Measurements from ENCODE around the gene CCNI2. TPM values are rescaled to one million over a fixed set of nuclear protein-coding genes. Genes with fewer than 3 reads are reported as not detected.

Gene CCNI2
- total RNA-seq, 1 experiment from 2014 or later: 0.49 TPM

GRCh38 chr5:132744659-132745058 is 2.6 kb upstream of the CCNI2 start:
- in situ Hi-C loops (cut with HindIII; ENCODE audit: low pct_unique_long_range_greater_than_20kb, low sequenced_read_pairs): no loop called here
- BruUV-seq (replicated peaks): no TSS peak
- POLR2A ChIA-PET: no interaction called here

GRCh38 chr5:132746592-132746953 is 653 bp upstream of the CCNI2 start:
- Histone ChIP-seq H3K4me3 (ENCODE audit: low read depth in 2 of 2, low read length in 2 of 2) (peak overlapping the region; percentile 44 to 59), H3K9me3 (ENCODE audit: control insufficient read depth, insufficient read depth, low read depth, low read length) (no peaks in the 10 kb centered on the region), H3K27ac (ENCODE audit: low read length) (no peak overlapping the region), H3K4me1 (ENCODE audit: control insufficient read depth, insufficient read depth, low read length) (no peaks in the 10 kb centered on the region), H3K27me3 (ENCODE audit: control insufficient read depth, insufficient read depth, low read length) (peaks cover 6% of the 10 kb centered on the region), H3K36me3 (ENCODE audit: control insufficient read depth, insufficient read depth, low read length) (no peaks in the 10 kb centered on the region)
- no peak for ATAC-seq
- TF ChIP-seq TCF7L2 (IDR thresholded peaks at IDR 0.05; ENCODE audit: low read depth, low read length) (no peak), SIN3A (IDR thresholded peaks at IDR 0.05; ENCODE audit: borderline replicate concordance, insufficient read depth, low read depth, low read length) (no peak), CTCF (IDR thresholded peaks at IDR 0.05) (no peak), REST (IDR thresholded peaks at IDR 0.05; ENCODE audit: insufficient read depth in 1 of 2, low read depth in 2 of 2, low read length in 1 of 2) (no peak), POLR2AphosphoS5 (IDR thresholded peaks at IDR 0.05; ENCODE audit: low read depth, low read length) (no peak)
- intact Hi-C loops (cut with micrococcal nuclease; ENCODE audit: unreplicated experiment): no loop called here
- in situ Hi-C loops (cut with HindIII; ENCODE audit: low pct_unique_long_range_greater_than_20kb, low sequenced_read_pairs): no loop called here
- BruUV-seq (replicated peaks): no TSS peak
- ChIA-PET POLR2A (interaction anchor here (0.7 kb wide), 1 partner anchor 12 kb away, joined by 3 read pairs; no protein-coding TSS in a partner anchor), CTCF (interaction anchor here (1.7 kb wide), 1 partner anchor 74 kb away, joined by 6 read pairs; no protein-coding TSS in a partner anchor)
- DNase-seq (ENCODE audit: low read depth, low spot score): no peak

More at GRCh38 chr5:132744659-132745058, 2.6 kb upstream of the CCNI2 start:
- Histone ChIP-seq H3K4me3 (ENCODE audit: low read depth in 2 of 2, low read length in 2 of 2) (no peak overlapping the region), H3K4me1 (ENCODE audit: control insufficient read depth, insufficient read depth, low read length) (no peaks in the 10 kb centered on the region), H3K27ac (ENCODE audit: low read length) (no peak overlapping the region), H3K27me3 (ENCODE audit: control insufficient read depth, insufficient read depth, low read length) (peaks cover 6% of the 10 kb centered on the region), H3K9me3 (ENCODE audit: control insufficient read depth, insufficient read depth, low read depth, low read length) (no peaks in the 10 kb centered on the region), H3K36me3 (ENCODE audit: control insufficient read depth, insufficient read depth, low read length) (no peaks in the 10 kb centered on the region)
- intact Hi-C loops (cut with micrococcal nuclease; ENCODE audit: unreplicated experiment): no loop called here
- DNase-seq (ENCODE audit: low read depth, low spot score) (no peak), ATAC-seq (no peak)
- CTCF ChIA-PET: no interaction called here
- no peak for TF ChIP-seq SIN3A (IDR thresholded peaks at IDR 0.05; ENCODE audit: borderline replicate concordance, insufficient read depth, low read depth, low read length)
- TF ChIP-seq TCF7L2 (IDR thresholded peaks at IDR 0.05; ENCODE audit: low read depth, low read length): no peak
- no peak for TF ChIP-seq REST (IDR thresholded peaks at IDR 0.05; ENCODE audit: insufficient read depth in 1 of 2, low read depth in 2 of 2, low read length in 1 of 2)
- TF ChIP-seq CTCF (IDR thresholded peaks at IDR 0.05): no peak
- no peak for TF ChIP-seq POLR2AphosphoS5 (IDR thresholded peaks at IDR 0.05; ENCODE audit: low read depth, low read length)

Measured in Panc1 (cell line).